Stimulated activated effector memory CD8-positive, alpha-beta T cell treated with anti-CD3 and anti-CD28 coated beads, Interleukin-12 subunit alpha, Interleukin-12 subunit beta, amount 100 ng/mL, for 72 hours (primary cell): Measurements from ENCODE around the gene CCHCR1.

Experiments
- ATAC-seq: fragments of 150-1000 bp; cut with Tn5 transposase; 2 replicates; pipeline ENCODE4 v1.10.0; 2021
- DNase-seq, 2 donors: peaks; one replicate each; pipeline ENCODE4 v3.0.0; 2021 to 2022; ENCODE audit warnings: low spot score in 2 of 2
- H3K27ac Mint-ChIP-seq: one replicate; pipeline ENCODE4 v1.8.0; 2022; ENCODE audit warnings: mild to moderate bottlenecking, mixed read lengths
- H3K36me3 Mint-ChIP-seq: one replicate; pipeline ENCODE4 v1.8.0; 2022; ENCODE audit warnings: mild to moderate bottlenecking, mixed read lengths
- H3K4me1 Mint-ChIP-seq: one replicate; pipeline ENCODE4 v1.8.0; 2022; ENCODE audit warnings: mixed read lengths
- H3K4me3 Mint-ChIP-seq: one replicate; pipeline ENCODE4 v1.8.0; 2022; ENCODE audit warnings: mild to moderate bottlenecking, mixed read lengths
- H3K9me3 Mint-ChIP-seq: one replicate; pipeline ENCODE4 v1.8.0; 2022; ENCODE audit warnings: mixed read lengths

Gene CCHCR1

DNA sequence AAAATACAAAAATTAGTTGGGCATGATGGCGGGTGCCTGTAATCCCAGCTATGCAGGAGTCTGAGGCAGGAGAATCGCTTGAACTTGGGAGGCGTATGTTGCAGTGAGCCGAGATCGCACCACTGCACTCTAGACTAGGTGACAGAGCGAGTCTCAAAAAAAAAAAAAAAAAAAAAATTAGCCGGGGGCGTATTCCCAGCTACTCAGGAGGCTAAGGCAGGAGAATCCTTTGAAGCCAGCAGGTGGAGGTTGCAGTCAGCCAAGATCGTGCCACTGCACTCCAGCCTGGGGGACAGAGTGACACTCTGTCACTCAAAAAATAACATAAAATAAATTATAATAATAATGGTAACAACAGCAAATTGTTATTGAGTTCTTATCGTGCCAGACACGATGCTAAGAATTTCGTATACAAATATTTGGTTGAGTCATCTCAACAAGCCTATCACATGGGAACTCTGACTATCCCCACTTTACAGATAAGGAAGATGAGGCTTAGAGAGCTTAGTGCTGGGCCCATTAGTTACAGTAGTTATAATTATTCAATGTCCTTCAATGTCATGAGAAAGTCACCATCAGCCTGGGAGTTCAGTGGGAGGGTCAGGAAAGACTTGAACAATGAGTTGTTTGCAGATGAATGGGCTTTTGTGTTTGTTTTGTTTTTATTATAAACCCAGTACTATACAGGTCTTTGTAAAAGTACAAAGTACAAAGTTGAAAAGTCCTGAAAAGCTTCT is 64.7 kb downstream of the CCHCR1 start:
- Mint-ChIP-seq H3K27ac (no peak overlapping the region), H3K9me3 (no peaks in the 10 kb centered on the region), H3K36me3 (no peaks in the 10 kb centered on the region), H3K4me1 (peaks cover 23% of the 10 kb centered on the region), H3K4me3 (no peak overlapping the region)
- DNase-seq = no peak
- no peak for ATAC-seq
